Measurements from ENCODE around the gene ZCCHC24. TPM values are rescaled to one million over a fixed set of nuclear protein-coding genes. Genes with fewer than 3 reads are reported as not detected.

ZCCHC24 gene
- total RNA-seq, 1 experiment from 2014 or later, result 20.5 TPM

DNA sequence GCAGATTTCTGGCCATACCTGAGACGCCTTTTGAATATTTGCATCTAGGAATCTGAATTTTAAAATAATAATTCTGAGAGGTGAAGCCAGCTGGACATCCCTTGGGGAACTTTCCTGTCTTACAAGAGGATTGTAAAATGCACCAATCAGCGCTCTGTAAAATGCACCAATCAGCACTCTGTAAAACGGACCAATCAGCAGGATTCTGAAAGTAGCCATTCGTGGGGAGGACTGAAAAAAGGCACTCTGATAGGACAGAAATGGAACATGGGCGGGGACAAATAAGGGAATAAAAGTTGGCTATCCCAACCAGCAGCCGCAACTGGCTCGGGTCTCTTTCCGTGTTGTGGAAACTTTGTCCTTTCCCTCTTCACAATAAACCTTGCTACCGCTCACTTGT, 88.2 kb downstream of the ZCCHC24 start:
- peaks cover 49% of the 10 kb centered on the region for H3K36me3 ChIP-seq
- no peak for DNase-seq
- no peak overlapping the region for H3K4me3 ChIP-seq
- H3K9me3 ChIP-seq, result no peaks in the 10 kb centered on the region
- no peaks in the 10 kb centered on the region for H3K27me3 ChIP-seq

GRCh38 chr10:79356104-79356503, 89.3 kb downstream of the ZCCHC24 start:
- H3K4me3 ChIP-seq, result no peak overlapping the region
- peaks cover 58% of the 10 kb centered on the region for H3K36me3 ChIP-seq
- H3K27me3 ChIP-seq, result no peaks in the 10 kb centered on the region

GRCh38 chr10:79355420-79356017, 89.9 kb downstream of the ZCCHC24 start:
- H3K9me3 ChIP-seq, result no peaks in the 10 kb centered on the region
- H3K36me3 ChIP-seq, result peaks cover 64% of the 10 kb centered on the region
- DNase-seq, result no peak
- no peak overlapping the region for H3K4me3 ChIP-seq
- no peaks in the 10 kb centered on the region for H3K27me3 ChIP-seq

More at GRCh38 chr10:79356104-79356503, 89.3 kb downstream of the ZCCHC24 start:
- DNase-seq, result no peak
- no peaks in the 10 kb centered on the region for H3K9me3 ChIP-seq

GRCh38 chr10:79354615-79355014, 90.8 kb downstream of the ZCCHC24 start:
- H3K4me3 ChIP-seq, result no peak overlapping the region
- H3K27me3 ChIP-seq, result no peaks in the 10 kb centered on the region
- H3K9me3 ChIP-seq, result no peaks in the 10 kb centered on the region
- peaks cover 73% of the 10 kb centered on the region for H3K36me3 ChIP-seq
- DNase-seq, result no peak

GRCh38 chr10:79354141-79354540, 91.3 kb downstream of the ZCCHC24 start:
- Histone ChIP-seq H3K4me3 (no peak overlapping the region), H3K27me3 (no peaks in the 10 kb centered on the region), H3K9me3 (no peaks in the 10 kb centered on the region), H3K36me3 (peaks cover 77% of the 10 kb centered on the region)
- no peak for DNase-seq

DNA sequence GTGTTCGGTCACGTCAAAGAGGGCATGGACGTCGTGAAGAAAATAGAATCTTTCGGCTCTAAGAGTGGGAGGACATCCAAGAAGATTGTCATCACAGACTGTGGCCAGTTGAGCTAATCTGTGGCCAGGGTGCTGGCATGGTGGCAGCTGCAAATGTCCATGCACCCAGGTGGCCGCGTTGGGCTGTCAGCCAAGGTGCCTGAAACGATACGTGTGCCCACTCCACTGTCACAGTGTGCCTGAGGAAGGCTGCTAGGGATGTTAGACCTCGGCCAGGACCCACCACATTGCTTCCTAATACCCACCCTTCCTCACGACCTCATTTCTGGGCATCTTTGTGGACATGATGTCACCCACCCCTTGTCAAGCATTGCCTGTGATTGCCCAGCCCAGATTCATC, 91.7 kb downstream of the ZCCHC24 start:
- Histone ChIP-seq H3K27me3 (no peaks in the 10 kb centered on the region), H3K9me3 (no peaks in the 10 kb centered on the region), H3K4me3 (no peak overlapping the region), H3K36me3 (peaks cover 82% of the 10 kb centered on the region)
- DNase-seq, result no peak

- peaks cover 89% of the 10 kb centered on the region for H3K36me3 ChIP-seq
- DNase-seq, result no peak
- H3K9me3 ChIP-seq, result no peaks in the 10 kb centered on the region
- no peak overlapping the region for H3K4me3 ChIP-seq
- H3K27me3 ChIP-seq, result no peaks in the 10 kb centered on the region
Observed at GRCh38 chr10:79353000-79353406, 92.4 kb downstream of the ZCCHC24 start.

DNA sequence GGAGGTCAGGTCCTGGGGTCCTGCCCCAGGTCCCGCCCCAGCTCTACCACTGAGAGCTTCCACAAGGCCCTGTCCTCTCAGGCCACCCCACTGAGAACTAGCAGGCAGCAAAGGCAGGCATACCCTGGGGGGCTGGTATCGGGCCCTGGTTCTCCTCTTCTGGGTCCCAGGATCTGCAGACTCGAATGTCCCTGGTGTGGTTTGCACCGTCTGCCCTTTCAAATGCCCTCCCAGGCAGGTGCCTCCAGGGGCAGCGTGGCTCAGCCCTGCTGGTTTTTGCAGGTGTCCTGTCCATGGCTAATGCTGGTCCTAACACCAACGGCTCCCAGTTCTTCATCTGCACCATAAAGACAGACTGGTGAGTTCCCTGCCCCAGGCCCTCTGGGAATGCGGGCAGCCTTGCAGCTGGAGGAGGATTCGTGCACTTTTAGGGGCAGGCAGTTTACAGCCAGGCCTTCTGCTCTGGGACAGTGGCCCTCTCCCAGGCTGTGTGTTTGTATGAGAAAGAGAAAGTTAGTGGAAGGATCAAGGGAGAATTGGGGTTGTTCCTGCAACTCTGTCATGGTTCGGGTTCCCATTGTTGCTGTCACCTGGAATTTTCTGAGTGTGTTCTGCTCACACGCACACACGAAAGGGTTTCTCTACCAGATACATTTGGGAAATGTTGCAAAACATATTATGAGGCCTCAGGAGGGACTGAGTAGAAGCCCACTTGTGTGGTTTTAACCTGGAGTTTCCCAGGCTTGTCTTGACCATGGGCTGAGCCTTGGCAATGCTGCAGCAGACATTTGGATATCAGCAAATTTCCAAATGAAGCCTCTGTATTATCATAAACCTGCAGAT, 93.2 kb downstream of the ZCCHC24 start:
- DNase-seq, result no peak
- Histone ChIP-seq H3K4me3 (no peak overlapping the region), H3K36me3 (peaks cover 92% of the 10 kb centered on the region), H3K27me3 (no peaks in the 10 kb centered on the region), H3K9me3 (no peaks in the 10 kb centered on the region)

DNA sequence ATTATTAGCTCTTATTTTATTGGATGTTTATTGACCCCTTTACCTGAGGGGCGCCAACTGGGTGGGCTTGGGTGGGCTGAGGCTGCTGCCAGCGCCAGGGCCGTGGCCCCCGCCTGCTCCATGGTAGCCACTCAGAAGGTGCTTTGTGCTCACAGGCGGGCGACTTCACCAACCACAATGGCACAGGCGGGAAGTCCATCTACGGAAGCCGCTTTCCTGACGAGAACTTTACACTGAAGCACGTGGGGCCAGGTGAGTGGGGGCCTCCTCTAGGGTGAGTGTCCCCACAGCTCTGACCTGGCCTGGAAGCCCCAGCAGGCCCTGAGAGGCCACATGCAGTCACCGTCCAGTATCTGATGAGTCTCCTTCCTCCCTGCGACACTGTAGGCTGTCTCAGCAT, 94.1 kb downstream of the ZCCHC24 start:
- H3K36me3 ChIP-seq, result peaks cover 85% of the 10 kb centered on the region
- H3K27me3 ChIP-seq, result no peaks in the 10 kb centered on the region
- H3K9me3 ChIP-seq, result no peaks in the 10 kb centered on the region
- DNase-seq, result no peak
- no peak overlapping the region for H3K4me3 ChIP-seq

DNA sequence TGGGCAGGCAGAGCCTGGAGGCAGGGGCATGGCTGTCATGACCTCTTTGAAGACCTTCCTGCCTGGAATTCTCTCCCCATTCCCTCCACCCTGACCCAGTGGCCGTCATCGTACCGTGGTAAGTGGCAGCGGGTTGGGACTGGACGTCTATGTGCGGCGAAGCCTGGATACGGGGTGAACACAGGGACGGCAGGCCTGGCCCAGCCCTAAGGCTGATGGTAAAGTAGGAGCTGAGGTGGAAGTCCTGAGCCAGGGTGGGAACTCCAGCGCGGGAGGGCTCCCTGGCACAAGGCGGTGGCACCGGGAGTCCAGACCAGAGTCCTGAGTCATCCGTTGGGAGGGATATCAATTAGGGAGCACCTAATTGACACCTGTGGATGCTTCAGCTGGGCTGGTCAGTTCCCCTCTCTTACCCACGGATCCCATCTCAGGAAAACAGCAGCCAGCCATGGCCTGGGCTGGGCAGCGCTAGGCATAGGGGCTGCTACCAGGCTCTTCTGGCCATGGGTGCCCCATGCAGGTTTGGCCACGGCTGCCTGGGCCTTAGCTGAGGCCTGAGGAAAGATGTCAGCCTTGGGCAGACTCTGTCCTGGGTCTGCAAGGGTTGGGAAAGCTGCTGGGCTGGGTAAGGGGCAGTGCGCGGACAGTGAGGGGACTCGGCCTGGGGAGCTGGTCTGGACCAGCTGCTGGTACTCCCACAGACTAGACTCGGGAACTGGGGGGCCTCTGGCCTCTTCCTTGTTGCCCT, 94.8 kb downstream of the ZCCHC24 start:
- Histone ChIP-seq H3K4me3 (no peak overlapping the region), H3K27me3 (no peaks in the 10 kb centered on the region), H3K9me3 (no peaks in the 10 kb centered on the region), H3K36me3 (peaks cover 77% of the 10 kb centered on the region)
- no peak for DNase-seq

- DNase-seq, result no peak
- Histone ChIP-seq H3K36me3 (peaks cover 70% of the 10 kb centered on the region), H3K27me3 (no peaks in the 10 kb centered on the region), H3K4me3 (no peak overlapping the region), H3K9me3 (no peaks in the 10 kb centered on the region)
Observed at GRCh38 chr10:79349766-79350406, 95.5 kb downstream of the ZCCHC24 start.

GRCh38 chr10:79349072-79349491, 96.3 kb downstream of the ZCCHC24 start:
- Histone ChIP-seq H3K36me3 (peaks cover 62% of the 10 kb centered on the region), H3K27me3 (no peaks in the 10 kb centered on the region), H3K4me3 (peak overlapping the region; percentile 85), H3K9me3 (no peaks in the 10 kb centered on the region)
- DNase-seq, result no peak

- Histone ChIP-seq H3K27me3 (no peaks in the 10 kb centered on the region), H3K4me3 (peak overlapping the region; percentile 85), H3K36me3 (peaks cover 57% of the 10 kb centered on the region), H3K9me3 (no peaks in the 10 kb centered on the region)
- no peak for DNase-seq
Observed at GRCh38 chr10:79348640-79348988, 96.8 kb downstream of the ZCCHC24 start.

- DNase-seq, result peak; percentile 81
- Histone ChIP-seq H3K9me3 (no peaks in the 10 kb centered on the region), H3K27me3 (no peaks in the 10 kb centered on the region), H3K4me3 (peak overlapping the region; percentile 85), H3K36me3 (peaks cover 52% of the 10 kb centered on the region)
Observed at GRCh38 chr10:79347894-79348639, 97.4 kb downstream of the ZCCHC24 start.

DNA sequence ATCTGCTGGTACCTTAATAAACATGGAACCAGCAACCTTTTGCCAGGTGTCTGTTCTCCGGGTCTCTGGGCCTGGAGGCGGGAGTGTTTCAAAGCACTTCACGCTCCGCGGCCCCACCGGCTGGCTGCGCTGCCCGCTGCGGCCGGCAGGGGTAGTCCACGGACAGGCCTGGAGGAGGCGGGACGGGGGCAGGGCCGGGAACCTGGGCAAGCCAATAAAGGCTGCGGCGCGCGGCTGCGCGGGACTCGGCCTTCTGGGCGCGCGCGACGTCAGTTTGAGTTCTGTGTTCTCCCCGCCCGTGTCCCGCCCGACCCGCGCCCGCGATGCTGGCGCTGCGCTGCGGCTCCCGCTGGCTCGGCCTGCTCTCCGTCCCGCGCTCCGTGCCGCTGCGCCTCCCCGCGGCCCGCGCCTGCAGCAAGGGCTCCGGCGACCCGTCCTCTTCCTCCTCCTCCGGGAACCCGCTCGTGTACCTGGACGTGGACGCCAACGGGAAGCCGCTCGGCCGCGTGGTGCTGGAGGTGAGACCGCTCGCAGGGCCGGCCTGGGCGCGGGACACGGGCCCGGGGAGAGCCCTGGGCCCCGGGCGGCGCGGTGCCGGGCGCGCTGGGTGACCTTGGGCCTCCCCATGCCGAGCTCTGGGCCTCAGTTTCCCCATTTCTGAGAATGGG, 98.1 kb downstream of the ZCCHC24 start, which contains the start of gene PPIF:
Gene PPIF (plus strand): TSS at position 244 of the 668 bp plus-strand sequence. CDS start 80 bp downstream, at position 324.
- H3K9me3 ChIP-seq, result no peaks in the 10 kb centered on the region
- H3K27me3 ChIP-seq, result no peaks in the 10 kb centered on the region
- DNase-seq, result peak; percentile 92
- peak within 1 kb of the TSS; percentile 85 for H3K4me3 ChIP-seq
- peaks cover 45% of the 10 kb centered on the region for H3K36me3 ChIP-seq

Measured in MG63 (cell line).